GM12891 (cell line): Measurements from ENCODE around the gene PTPRN2.

Experiments used
- DNase-seq: peaks from one replicate; pipeline ENCODE4 v3.0.0; 2011; ENCODE audit warnings: low spot score; ENCODE audit not compliant: insufficient read length
- FAIRE-seq: peaks from 2 replicates; lab custom pipeline; 2011; peaks lifted over from hg19 to GRCh38; lab: Jason Lieb, UNC
- PAX5 ChIP-seq: IDR thresholded peaks from 2 replicates; pipeline ENCODE4 v1.6.1; 2011; ENCODE audit warnings: low read length, moderate library complexity, mild to moderate bottlenecking; ENCODE audit not compliant: insufficient read depth, severe bottlenecking
- POLR2A ChIP-seq: IDR thresholded peaks from 2 replicates; pipeline ENCODE4 v1.6.1; 2011; ENCODE audit warnings: low read depth, low read length, control low read depth
- POLR2AphosphoS5 ChIP-seq: IDR thresholded peaks from 2 replicates; pipeline ENCODE4 v1.6.1; 2011; ENCODE audit warnings: low read depth, low read length, control low read depth
- POU2F2 ChIP-seq: IDR thresholded peaks from 2 replicates; pipeline ENCODE4 v1.6.1; 2011; ENCODE audit warnings: low read depth, mild to moderate bottlenecking, control low read depth, low read length, moderate library complexity
- SPI1 ChIP-seq: IDR thresholded peaks from 2 replicates; pipeline ENCODE4 v1.6.1; 2011; ENCODE audit warnings: low read depth, low read length, control low read depth
- TAF1 ChIP-seq: IDR thresholded peaks from 2 replicates; pipeline ENCODE4 v1.6.1; 2011; ENCODE audit warnings: low read depth, low read length, control low read depth

Gene PTPRN2

DNA sequence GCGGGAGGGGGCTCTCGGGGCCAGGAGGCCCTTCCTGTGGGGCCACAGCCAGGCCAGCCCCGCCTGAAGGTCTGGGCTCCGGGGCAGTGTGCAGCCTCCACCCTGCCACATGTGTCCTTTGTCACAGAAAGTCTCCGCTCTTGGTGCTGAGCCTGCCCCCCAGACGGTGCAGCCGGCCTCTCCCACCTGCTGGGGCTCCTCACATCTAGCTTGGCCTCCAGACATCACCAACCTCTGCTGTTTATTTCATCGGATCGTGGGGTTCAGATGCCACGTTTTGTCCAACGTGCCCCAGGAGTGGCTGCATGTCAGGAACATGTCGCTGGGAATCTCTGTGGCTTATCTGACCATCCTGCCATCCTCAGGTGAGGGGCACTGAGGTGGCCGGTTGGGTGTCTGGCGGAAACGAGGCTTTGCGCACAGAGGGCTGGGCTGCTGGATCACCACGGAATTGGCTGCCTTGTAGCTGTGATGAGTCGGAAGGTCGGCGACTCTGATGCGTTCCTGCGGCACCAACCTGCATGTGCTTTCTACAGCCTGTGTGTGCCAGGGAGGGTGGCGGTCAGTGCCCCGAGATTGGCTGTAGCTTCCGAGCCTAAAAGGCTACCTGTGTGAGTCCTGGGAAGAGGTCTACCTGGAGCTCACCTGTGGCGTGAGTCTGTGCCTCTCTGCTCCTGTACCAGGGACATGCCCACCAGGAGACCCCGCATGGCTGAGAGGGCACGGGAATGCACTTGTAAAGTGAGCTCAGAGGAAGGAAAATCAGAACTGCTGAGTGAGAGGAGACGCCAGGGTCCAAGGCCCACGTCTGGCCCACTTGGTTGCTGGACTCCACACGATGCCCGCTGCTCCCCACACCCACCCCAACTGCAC is 934.4 kb downstream of the PTPRN2 start:
- TF ChIP-seq SPI1 (no peak), PAX5 (no peak), POLR2AphosphoS5 (no peak), TAF1 (no peak), POU2F2 (no peak), POLR2A (no peak)
- DNase-seq, result no peak
- FAIRE-seq, result no peak

DNA sequence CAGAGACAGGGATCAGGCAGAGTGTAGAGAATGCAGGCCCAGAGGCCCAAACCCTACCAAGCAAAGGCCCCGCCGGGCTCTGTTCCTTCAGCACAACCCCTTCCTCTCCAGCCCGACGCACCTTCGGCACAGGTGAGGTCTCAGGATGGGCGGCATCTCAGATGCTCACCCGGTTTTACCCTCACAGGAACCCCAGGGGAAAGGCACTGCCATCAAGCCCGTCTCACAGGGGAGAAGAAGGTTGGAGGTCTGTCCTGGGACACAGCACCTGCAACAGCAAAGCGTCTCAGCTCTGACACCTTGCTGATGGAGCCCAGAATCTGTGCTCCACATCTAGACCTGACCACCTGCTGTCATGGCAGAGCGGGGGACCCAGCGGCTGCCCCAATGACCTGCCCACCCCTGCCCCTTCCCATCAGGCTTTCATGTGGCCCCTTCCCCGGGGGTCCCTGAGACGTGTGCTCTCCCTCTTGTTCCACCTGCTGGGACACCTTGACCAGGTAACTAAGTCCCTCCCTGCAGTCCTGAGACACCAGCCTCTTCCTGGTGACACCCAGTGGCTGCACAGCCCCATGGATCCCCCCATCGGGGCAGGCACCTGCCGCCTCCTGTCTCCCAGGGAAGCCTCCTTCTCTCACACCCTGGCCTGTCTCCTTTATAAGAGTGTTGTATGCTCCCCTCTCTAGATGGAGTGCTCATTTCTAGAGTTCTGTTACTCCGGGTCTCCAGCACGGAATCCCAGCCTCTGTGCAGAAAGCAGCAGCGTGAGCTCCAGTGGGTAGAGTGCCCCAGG is 935.3 kb downstream of the PTPRN2 start:
- no peak for DNase-seq
- TF ChIP-seq PAX5, result no peak
- TF ChIP-seq SPI1, result no peak
- no peak for TF ChIP-seq POLR2AphosphoS5
- no peak for TF ChIP-seq TAF1
- TF ChIP-seq POU2F2, result no peak
- no peak for TF ChIP-seq POLR2A
- no peak for FAIRE-seq

DNA sequence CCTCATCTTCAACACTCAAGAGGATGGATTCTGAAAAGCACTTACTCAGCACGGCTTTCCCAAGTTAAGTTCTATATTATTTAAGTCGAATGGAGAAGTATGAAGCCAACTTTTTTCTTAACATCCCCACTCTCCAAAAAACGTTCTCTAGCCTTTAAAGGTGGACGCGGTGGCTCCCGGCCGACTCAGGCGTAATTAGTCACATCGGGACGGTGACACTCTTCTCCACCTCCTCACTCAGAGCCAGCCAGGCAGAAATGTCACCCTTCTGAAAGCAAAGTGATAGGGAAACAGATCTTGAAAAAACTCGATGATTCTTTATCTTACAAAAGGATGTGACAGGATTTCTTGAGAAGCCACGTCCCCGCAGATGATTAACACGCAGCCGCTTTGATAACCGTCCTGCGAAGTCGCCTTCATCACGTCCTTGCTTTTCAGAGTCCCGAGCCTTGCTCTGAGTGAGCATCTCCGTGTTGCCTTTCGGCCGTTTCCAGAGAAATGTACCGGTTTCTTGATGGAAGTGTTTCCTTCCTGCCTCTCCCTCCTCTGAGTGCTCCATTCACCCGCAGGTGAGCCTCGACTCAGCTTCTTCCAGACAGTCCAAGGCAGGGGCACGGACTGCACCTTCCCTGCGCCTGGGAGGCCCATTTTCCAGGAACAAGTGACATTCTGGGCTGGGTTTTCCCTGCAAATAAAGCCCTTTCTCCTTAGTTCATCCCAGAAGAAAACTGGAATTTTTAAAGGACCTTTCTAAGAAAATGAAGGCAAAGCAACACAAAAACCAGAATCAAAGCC is 936.1 kb downstream of the PTPRN2 start:
- no peak for FAIRE-seq
- DNase-seq, result no peak
- TF ChIP-seq POU2F2 (no peak), TAF1 (no peak), POLR2A (no peak), SPI1 (no peak), POLR2AphosphoS5 (no peak), PAX5 (no peak)

DNA sequence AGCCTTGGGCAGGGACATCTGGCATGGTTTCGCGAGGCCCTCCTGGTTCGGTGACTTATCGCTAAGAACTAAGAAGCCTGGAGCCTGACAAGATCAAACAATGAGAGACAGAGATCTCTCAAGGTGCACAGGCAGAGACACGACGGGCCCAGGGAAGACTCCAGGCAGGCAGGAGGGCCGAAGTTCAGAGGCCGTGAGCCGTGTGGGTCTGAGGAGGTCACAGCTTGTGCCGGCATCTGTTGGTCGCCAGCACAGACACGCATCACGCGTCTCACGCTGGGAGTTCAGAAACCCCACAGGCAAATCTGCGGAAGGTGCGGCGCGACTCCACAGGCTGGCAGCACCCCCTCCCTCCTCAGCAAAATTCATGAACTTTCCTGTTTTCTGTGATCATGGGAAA is 936.8 kb downstream of the PTPRN2 start:
- DNase-seq (no peak), FAIRE-seq (no peak)
- TF ChIP-seq SPI1, result no peak
- no peak for TF ChIP-seq TAF1
- no peak for TF ChIP-seq PAX5
- TF ChIP-seq POLR2A, result no peak
- TF ChIP-seq POLR2AphosphoS5, result no peak
- no peak for TF ChIP-seq POU2F2

DNA sequence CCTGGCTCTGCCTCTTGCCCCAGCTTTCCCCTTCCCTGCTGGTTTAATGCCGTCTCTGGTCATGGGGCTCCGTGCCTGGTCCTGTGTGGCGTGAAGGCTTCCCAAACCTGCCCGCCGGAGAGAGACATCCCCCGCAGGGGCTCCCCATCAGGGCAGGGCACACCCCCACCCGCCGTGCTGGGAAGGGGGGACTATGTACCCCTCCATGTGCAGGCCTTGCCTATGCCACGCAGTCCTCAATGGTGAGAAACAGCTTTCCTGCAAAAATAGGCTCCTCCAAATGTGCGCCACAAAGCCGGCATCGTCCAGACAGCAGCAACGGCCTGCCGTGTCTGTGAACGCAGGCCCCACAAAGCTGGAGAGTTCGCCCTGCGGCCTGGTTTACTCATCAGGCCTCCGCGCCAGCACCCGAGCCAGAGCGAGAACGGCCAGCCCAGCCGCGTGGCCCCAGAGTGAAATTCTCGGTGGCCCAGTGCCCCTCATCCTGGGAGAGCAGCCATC is 937.4 kb downstream of the PTPRN2 start:
- FAIRE-seq, result no peak
- no peak for DNase-seq
- TF ChIP-seq TAF1, result no peak
- TF ChIP-seq POLR2A, result no peak
- no peak for TF ChIP-seq PAX5
- TF ChIP-seq SPI1, result no peak
- no peak for TF ChIP-seq POLR2AphosphoS5
- TF ChIP-seq POU2F2, result no peak

DNA sequence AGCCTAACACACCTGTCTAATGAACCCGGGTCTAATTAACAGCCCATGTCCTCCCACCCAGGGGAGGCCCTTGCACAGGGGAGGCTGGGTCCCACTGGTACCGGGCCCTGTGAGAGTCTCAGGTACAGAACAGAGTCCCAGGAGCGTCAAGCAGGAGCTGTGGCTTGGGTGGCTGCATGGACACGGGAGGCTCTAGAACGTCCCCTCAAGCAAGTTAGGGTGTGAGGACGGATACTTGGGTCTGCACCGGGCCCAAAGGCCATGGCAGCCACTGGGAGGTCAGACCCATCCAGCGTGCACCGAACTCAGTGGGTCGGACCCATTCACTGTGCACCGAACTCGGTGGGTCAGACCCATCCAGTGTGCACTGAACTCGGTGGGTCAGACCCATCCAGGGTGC is 941.1 kb downstream of the PTPRN2 start:
- DNase-seq, result no peak
- no peak for FAIRE-seq
- TF ChIP-seq PAX5, result no peak
- no peak for TF ChIP-seq POLR2AphosphoS5
- TF ChIP-seq SPI1, result no peak
- TF ChIP-seq POLR2A, result no peak
- no peak for TF ChIP-seq POU2F2
- TF ChIP-seq TAF1, result no peak

DNA sequence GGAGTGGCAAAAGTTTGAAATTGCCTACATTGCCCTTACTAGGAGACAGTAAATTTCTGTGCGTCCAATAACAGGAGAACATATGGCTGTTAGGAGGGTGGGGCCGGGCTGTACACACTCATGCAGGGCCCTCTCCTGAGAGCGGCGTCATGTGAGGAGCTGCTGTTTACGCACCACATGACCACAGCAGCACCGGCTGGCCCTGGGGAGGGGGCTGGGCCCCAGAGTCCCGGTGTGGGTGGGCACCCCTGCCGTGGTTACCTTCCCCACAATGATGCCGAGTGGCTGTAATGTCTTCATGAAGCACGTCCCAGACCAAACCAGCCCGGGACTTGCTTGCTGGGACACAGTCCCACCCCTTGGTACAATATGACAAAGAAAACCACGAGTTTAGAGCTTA is 942.1 kb downstream of the PTPRN2 start:
- TF ChIP-seq POLR2A (no peak), TAF1 (no peak), SPI1 (no peak), POU2F2 (no peak), PAX5 (no peak), POLR2AphosphoS5 (no peak)
- DNase-seq, result no peak
- FAIRE-seq, result no peak

DNA sequence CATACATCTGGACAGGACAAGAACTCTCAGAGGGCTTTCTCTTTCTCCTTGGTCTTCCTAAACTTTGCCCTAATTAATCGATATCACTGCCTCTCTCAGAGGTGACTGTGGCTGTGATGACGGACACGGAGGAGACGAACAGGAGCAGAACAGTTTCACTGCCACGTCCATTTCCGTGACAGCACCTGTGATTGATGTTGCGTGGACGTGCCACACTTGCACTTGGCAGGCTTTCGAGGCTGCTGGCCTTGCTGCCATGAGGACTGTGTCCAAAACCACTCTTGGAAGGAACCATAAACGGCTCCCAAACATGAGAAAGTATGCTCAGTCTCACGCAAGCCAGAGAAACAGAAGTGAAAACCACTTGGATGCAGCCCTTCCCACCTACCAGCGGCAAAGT is 942.7 kb downstream of the PTPRN2 start:
- FAIRE-seq, result no peak
- no peak for DNase-seq
- no peak for TF ChIP-seq SPI1
- TF ChIP-seq TAF1, result no peak
- no peak for TF ChIP-seq POU2F2
- TF ChIP-seq POLR2A, result no peak
- TF ChIP-seq PAX5, result no peak
- TF ChIP-seq POLR2AphosphoS5, result no peak

DNA sequence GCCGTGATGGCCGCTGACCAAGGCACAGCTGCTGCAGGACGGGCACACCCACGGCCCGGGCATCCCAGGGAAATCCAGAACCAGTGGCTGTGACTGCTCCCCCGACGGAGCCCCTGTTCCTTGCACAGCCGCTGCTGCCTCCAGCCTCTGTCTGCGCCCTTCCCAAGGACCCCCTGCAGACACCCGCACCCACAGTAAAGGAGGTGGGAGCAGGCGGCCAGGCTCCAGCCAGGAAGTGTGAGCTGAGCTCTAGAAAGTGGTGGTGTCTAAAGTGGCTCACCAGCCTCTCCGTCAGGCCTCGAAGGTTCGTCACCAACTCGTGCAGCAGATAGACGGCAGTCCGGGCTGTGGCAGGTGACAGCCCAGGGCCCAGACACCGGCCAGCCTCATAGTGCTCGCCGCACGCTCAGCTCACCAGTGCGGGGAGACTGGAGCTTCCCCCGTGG is 944.1 kb downstream of the PTPRN2 start:
- TF ChIP-seq TAF1 (no peak), SPI1 (no peak), POLR2A (no peak), PAX5 (no peak)
- DNase-seq, result no peak
- no peak for FAIRE-seq
